HG02678 (cell line): ENCODE measurements around the gene NDUFA6.
A peak's percentile ranks its signal among the peaks of the same experiment; 100 is the strongest.
"Not testable (repeated sequence)": the region's sequence is repeated elsewhere in the genome, so short reads cannot be mapped to it uniquely, and the experiment has no call there.

ENCODE experiments used
- ATAC-seq: cut with Tn5 transposase; IDR thresholded peaks from one replicate; pipeline ENCODE4 v1.9.1; 2021; ENCODE audit warnings: mild to moderate bottlenecking, moderate library complexity; ENCODE audit not compliant: unreplicated experiment

The NDUFA6 gene

GRCh38 chr22:42090596-42091454 is at the start of gene NDUFA6:
Gene NDUFA6, minus strand, starts transcription at chr22:42090772. Its CDS starts 28 bp downstream, at chr22:42090744.
- peak; percentile 94 for ATAC-seq

- ATAC-seq = not testable (repeated sequence)
Measured at GRCh38 chr22:42140153-42140552, 49.6 kb upstream of the NDUFA6 start.

- not testable (repeated sequence) for ATAC-seq
Measured at GRCh38 chr22:42139508-42139907, 48.9 kb upstream of the NDUFA6 start.

- no peak for ATAC-seq
Measured at GRCh38 chr22:42138972-42139371, 48.4 kb upstream of the NDUFA6 start.

- ATAC-seq = no peak
Measured at GRCh38 chr22:42138122-42138770, 47.7 kb upstream of the NDUFA6 start.

- ATAC-seq = not testable (repeated sequence)
Measured at GRCh38 chr22:42135688-42136087, 45.1 kb upstream of the NDUFA6 start.

GRCh38 chr22:42134100-42135020 is 43.8 kb upstream of the NDUFA6 start:
- ATAC-seq = no peak

- ATAC-seq = no peak
Measured at GRCh38 chr22:42132457-42132856, 41.9 kb upstream of the NDUFA6 start.

- no peak for ATAC-seq
Measured at GRCh38 chr22:42131562-42131961, 41.0 kb upstream of the NDUFA6 start.

GRCh38 chr22:42130639-42131431 is 40.3 kb upstream of the NDUFA6 start, which contains the start of gene CYP2D6:
Gene CYP2D6, minus strand, starts transcription at chr22:42130810. Its CDS starts 19 bp downstream, at chr22:42130791.
- ATAC-seq = not testable (repeated sequence)

- not testable (repeated sequence) for ATAC-seq
Measured at GRCh38 chr22:42130182-42130581, 39.6 kb upstream of the NDUFA6 start.

- not testable (repeated sequence) for ATAC-seq
Measured at GRCh38 chr22:42128776-42129694, 38.5 kb upstream of the NDUFA6 start.

- ATAC-seq = not testable (repeated sequence)
Measured at GRCh38 chr22:42128007-42128406, 37.4 kb upstream of the NDUFA6 start.

GRCh38 chr22:42127606-42128005 is 37.0 kb upstream of the NDUFA6 start:
- ATAC-seq = no peak

GRCh38 chr22:42123529-42123928 is 33.0 kb upstream of the NDUFA6 start:
- ATAC-seq = not testable (repeated sequence)

- not testable (repeated sequence) for ATAC-seq
Measured at GRCh38 chr22:42120231-42121021, 29.9 kb upstream of the NDUFA6 start.

GRCh38 chr22:42116848-42117424 is 26.4 kb upstream of the NDUFA6 start:
- no peak for ATAC-seq

GRCh38 chr22:42115420-42115830 is 24.9 kb upstream of the NDUFA6 start:
- not testable (repeated sequence) for ATAC-seq
